NCI-H526 (cell line): Measurements from ENCODE around the gene OSBPL8.
"Not testable (repeated sequence)": the region's sequence is repeated elsewhere in the genome, so short reads cannot be mapped to it uniquely, and the experiment has no call there.

Source experiments
- DNase-seq, 2 experiments: peaks; one replicate each; lab custom pipeline; 2025; lab: John Stamatoyannopoulos, UW

OSBPL8 gene

GRCh38 chr12:76529226-76529918 is 30.2 kb downstream of the OSBPL8 start:
- DNase-seq = no peak

GRCh38 chr12:76523408-76523807 is 36.2 kb downstream of the OSBPL8 start:
- no peak for DNase-seq

- DNase-seq = no peak
Measured at GRCh38 chr12:76520348-76520747, 39.2 kb downstream of the OSBPL8 start.

GRCh38 chr12:76519538-76519937 is 40.0 kb downstream of the OSBPL8 start:
- no peak for DNase-seq

- DNase-seq = no peak
Measured at GRCh38 chr12:76518699-76519098, 40.9 kb downstream of the OSBPL8 start.

- DNase-seq = no peak
Measured at GRCh38 chr12:76515271-76515670, 44.3 kb downstream of the OSBPL8 start.

GRCh38 chr12:76511116-76511716 is 48.4 kb downstream of the OSBPL8 start:
- DNase-seq = peak in 1 of 2 experiments; percentile 50

GRCh38 chr12:76508128-76508980 is 51.2 kb downstream of the OSBPL8 start:
- DNase-seq = no peak

GRCh38 chr12:76506149-76506548 is 53.4 kb downstream of the OSBPL8 start:
- no peak for DNase-seq

GRCh38 chr12:76505050-76505449 is 54.5 kb downstream of the OSBPL8 start:
- DNase-seq = no peak

- DNase-seq = no peak
Measured at GRCh38 chr12:76504606-76505005, 55.0 kb downstream of the OSBPL8 start.

- DNase-seq = no peak
Measured at GRCh38 chr12:76503957-76504356, 55.6 kb downstream of the OSBPL8 start.

GRCh38 chr12:76501390-76501789 is 58.2 kb downstream of the OSBPL8 start:
- DNase-seq = no peak

- DNase-seq = not testable (repeated sequence)
Measured at GRCh38 chr12:76499136-76499535, 60.4 kb downstream of the OSBPL8 start.

GRCh38 chr12:76495556-76495955 is 64.0 kb downstream of the OSBPL8 start:
- DNase-seq = no peak

GRCh38 chr12:76491292-76491691 is 68.3 kb downstream of the OSBPL8 start:
- DNase-seq = no peak

- no peak for DNase-seq
Measured at GRCh38 chr12:76490763-76491162, 68.8 kb downstream of the OSBPL8 start.

GRCh38 chr12:76489737-76490136 is 69.8 kb downstream of the OSBPL8 start:
- DNase-seq = no peak

- DNase-seq = no peak
Measured at GRCh38 chr12:76486011-76486410, 73.6 kb downstream of the OSBPL8 start.

- no peak for DNase-seq
Measured at GRCh38 chr12:76480796-76481195, 78.8 kb downstream of the OSBPL8 start.

- no peak for DNase-seq
Measured at GRCh38 chr12:76478045-76478444, 81.5 kb downstream of the OSBPL8 start.

GRCh38 chr12:76472862-76473261 is 86.7 kb downstream of the OSBPL8 start:
- not testable (repeated sequence) for DNase-seq

- no peak for DNase-seq
Measured at GRCh38 chr12:76471579-76471978, 88.0 kb downstream of the OSBPL8 start.
